HepG2 (cell line): ENCODE measurements around the gene KIRREL3. TPM values are rescaled to one million over a fixed set of nuclear protein-coding genes. Genes with fewer than 3 reads are reported as not detected.

Experiments
- ATAC-seq: fragments of 200-7000 bp; cut with Tn5 transposase; 3 replicates; pipeline ENCODE4 v1.9.1; 2020; ENCODE audit warnings: mild to moderate bottlenecking, moderate library complexity
- BruUV-seq: library from RNA; stranded (reverse); fragments of 400-500 nt; replicated peaks from 2 replicates; lab custom pipeline; 2021; lab: Mats Ljungman, UMichigan
- CTCF ChIA-PET: fragments of 300-600 bp; formaldehyde crosslinking; extraction: SDS; loops from one replicate; lab custom pipeline; 2021; ENCODE audit warnings: low total read pairs, inconsistent platforms, low intra/inter-chr PET ratio; lab: Yijun Ruan, JAX
- POLR2A ChIA-PET: fragments of 350-600 bp; sonication (Branson Sonifier 250); formaldehyde crosslinking; loops from one replicate; lab custom pipeline; 2020; ENCODE audit warnings: antibody characterized with exemption, inconsistent platforms; lab: Yijun Ruan, JAX
- DNase-seq: peaks from one replicate; pipeline ENCODE4 v3.0.0-alpha.2; 2015; ENCODE audit warnings: low spot score
- FAIRE-seq: peaks from 3 replicates; lab custom pipeline; 2011; peaks lifted over from hg19 to GRCh38; lab: Jason Lieb, UNC
- H2AFZ ChIP-seq: one replicate; pipeline ENCODE4 v1.6.1; 2011; ENCODE audit warnings: low read length, inconsistent platforms
- H3K27ac ChIP-seq: fragments of 300-600 bp; 3 replicates; pipeline ENCODE4 v1.8.0; 2011; ENCODE audit warnings: mixed run types, mild to moderate bottlenecking, mixed read lengths, low read length, inconsistent platforms; ENCODE audit not compliant: insufficient read depth; ENCODE audit errors: extremely low read length
- H3K27me3 ChIP-seq, 2 experiments: fragments of 200-600 bp in 1 of 2; 2 replicates in 1 of 2; 3 replicates in 1 of 2; pipeline versions ENCODE4 v1.6.0 to v1.8.0; 2011; ENCODE audit warnings: low read length in 2 of 2, mild to moderate bottlenecking in 2 of 2, moderate library complexity in 2 of 2, inconsistent platforms in 1 of 2; ENCODE audit not compliant: insufficient read depth in 2 of 2, control insufficient read depth in 1 of 2
- H3K36me3 ChIP-seq, 2 experiments: fragments of 200-600 bp in 1 of 2; replicated peaks in 1 of 2; 2 replicates in 1 of 2; 3 replicates in 1 of 2; pipeline versions ENCODE4 v1.5.1 to v1.8.0; 2011; ENCODE audit warnings: low read length in 2 of 2, inconsistent platforms in 1 of 2; ENCODE audit not compliant: insufficient read depth in 2 of 2, control insufficient read depth in 1 of 2
- H3K4me1 ChIP-seq: 2 replicates; pipeline ENCODE4 v1.5.1; 2012; ENCODE audit warnings: low read length, inconsistent platforms; ENCODE audit not compliant: insufficient read depth
- H3K4me2 ChIP-seq: 2 replicates; pipeline ENCODE4 v1.6.0; 2011; ENCODE audit warnings: low read depth, low read length, inconsistent platforms
- H3K4me3 ChIP-seq, 3 experiments: fragments of 200-600 bp in 1 of 3; sonication (generic), shearing (Covaris generic) in 1 of 3; replicated peaks in 1 of 3; 2 replicates each; pipeline ENCODE4 v1.5.1; 2011 to 2016; ENCODE audit warnings: low read length in 3 of 3, inconsistent platforms in 2 of 3, low read depth in 2 of 3, mild to moderate bottlenecking in 2 of 3, control low read depth in 1 of 3, mixed read lengths in 1 of 3; ENCODE audit not compliant: insufficient read depth in 1 of 3
- H3K79me2 ChIP-seq: one replicate; pipeline ENCODE4 v1.6.1; 2011; ENCODE audit warnings: low read length, inconsistent platforms; ENCODE audit not compliant: insufficient read depth
- H3K9ac ChIP-seq: 2 replicates; pipeline ENCODE4 v1.6.0; 2011; ENCODE audit warnings: mild to moderate bottlenecking, low read depth, low read length, inconsistent platforms; ENCODE audit not compliant: insufficient read depth
- H3K9me3 ChIP-seq: 2 replicates; pipeline ENCODE4 v1.5.1; 2012; ENCODE audit warnings: mild to moderate bottlenecking, low read length
- H4K20me1 ChIP-seq: 2 replicates; pipeline ENCODE4 v1.6.0; 2011; ENCODE audit warnings: inconsistent platforms, mild to moderate bottlenecking, low read length, moderate library complexity; ENCODE audit not compliant: insufficient read depth
- IRF9 ChIP-seq: sonication (generic); formaldehyde crosslinking; IDR thresholded peaks from 2 replicates; pipeline ENCODE4 v1.8.0; 2022; ENCODE audit warnings: missing genetic modification reagents, mild to moderate bottlenecking, borderline replicate concordance
- JUND ChIP-seq: sonication (generic); formaldehyde crosslinking; IDR thresholded peaks from 2 replicates; pipeline ENCODE4 v1.8.0; 2022; ENCODE audit warnings: mild to moderate bottlenecking, missing genetic modification reagents
- REST ChIP-seq, 2 experiments: IDR thresholded peaks; 2 replicates each; pipeline ENCODE4 v1.6.1; 2011 to 2012; ENCODE audit warnings: low read length in 2 of 2, borderline replicate concordance in 1 of 2, low read depth in 1 of 2, mild to moderate bottlenecking in 1 of 2, moderate library complexity in 1 of 2
- ZNF235 ChIP-seq: sonication (generic); formaldehyde crosslinking; IDR thresholded peaks from 2 replicates; pipeline ENCODE4 v1.8.1; 2023; ENCODE audit warnings: mild to moderate bottlenecking, missing genetic modification reagents, borderline replicate concordance
- ZNF280B ChIP-seq: sonication (generic); formaldehyde crosslinking; IDR thresholded peaks from 2 replicates; pipeline ENCODE4 v1.5.0; 2020; ENCODE audit warnings: missing genetic modification reagents, mild to moderate bottlenecking, borderline replicate concordance
- ZNF629 ChIP-seq: sonication (generic); formaldehyde crosslinking; conservative IDR thresholded peaks from 2 replicates; pipeline ENCODE4 v1.5.0; 2020; ENCODE audit warnings: missing genetic modification reagents
- WGBS: methylation state at CpG from one replicate; pipeline ENCODE4 v1.1.6; 2017; ENCODE audit warnings: low lambda C conversion rate; 5-methylcytosine and 5-hydroxymethylcytosine counted together
- in situ Hi-C: cut with HindIII; loops from 2 replicates; pipeline ENCODE4 v1.10.0; 2017; ENCODE audit warnings: low pct_unique_long_range_greater_than_20kb; ENCODE audit not compliant: extremely low pct_ligation_motif_present
- intact Hi-C: fragments of 100-400 bp; cut with micrococcal nuclease; formaldehyde crosslinking; loops from one replicate; pipeline ENCODE4 v1.10.0; 2022; ENCODE audit not compliant: unreplicated experiment
- polyA plus RNA-seq, 8 experiments: library from polyadenylated mRNA; depleted of rRNA in 3 of 8; stranded (reverse) in 7 of 8; unstranded in 1 of 8; fragments of >200 nt; fragmentation: Illumina TruSeq in 4 of 8; extraction: Trizol in 4 of 8; gene quantifications; 2 replicates each; pipeline versions ENCODE4 v1.2.1 to v1.2.3, GENCODE V29; 2011 to 2016; ENCODE audit warnings: low read depth in 4 of 8, missing spikeins in 1 of 8, mixed read lengths in 1 of 8; ENCODE audit not compliant: insufficient read depth in 1 of 8
- total RNA-seq, 5 experiments: library from RNA; depleted of rRNA; stranded (reverse); fragments of >200 nt; fragmentation: Illumina TruSeq; extraction: Trizol; gene quantifications; 2 replicates each; pipeline ENCODE4 v1.2.3, GENCODE V29; 2016; ENCODE audit warnings: low read depth in 1 of 5
- TF ChIP-seq, protein P1 (sequence below): sonication (generic); formaldehyde crosslinking; IDR thresholded peaks from 2 replicates; pipeline ENCODE4 v1.4.0; 2020; ENCODE audit warnings: mild to moderate bottlenecking, missing genetic modification reagents

Gene KIRREL3
- total and polyA plus RNA-seq, 2 of the 13 experiments (the other 11 are each of a cell fraction or from before 2014, with no cell fraction given), result not detected

DNA sequence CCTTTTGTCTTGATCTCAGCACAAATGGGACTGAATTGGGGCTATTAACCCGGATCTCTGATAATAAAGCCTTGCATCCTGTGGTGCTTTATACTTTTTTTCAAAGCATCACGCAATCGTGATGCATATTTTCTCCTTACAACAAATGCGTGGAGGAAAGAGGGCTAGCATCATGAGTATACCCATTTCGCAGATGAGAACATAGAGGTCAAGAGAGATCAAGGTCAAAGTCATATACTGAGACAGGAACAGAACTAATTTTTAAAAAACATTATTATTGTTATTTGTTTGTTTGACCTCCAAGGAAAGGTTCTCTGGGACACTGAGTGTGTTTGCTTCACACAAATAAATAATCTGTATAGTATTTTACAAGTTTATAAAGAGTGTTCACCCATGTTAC, 453.9 kb downstream of the KIRREL3 start:
- Histone ChIP-seq H3K4me1 (no peaks in the 10 kb centered on the region), H4K20me1 (0 out of 2 replicates have a peak, but pooled peaks cover 2% of the 10 kb centered on the region), H3K4me2 (no peak overlapping the region), H3K27me3 (peaks cover 4 to 42% of the 10 kb centered on the region in 2 experiments; a peak in 4 of 5 replicates), H3K9ac (no peak overlapping the region), H2AFZ (no peak overlapping the region), H3K36me3 (no peaks in the 10 kb centered on the region), H3K79me2 (no peaks in the 10 kb centered on the region), H3K4me3 (no peak overlapping the region), H3K9me3 (no peaks in the 10 kb centered on the region), H3K27ac (no peak overlapping the region)
- ChIA-PET CTCF (no interaction called here), POLR2A (no interaction called here)
- TF ChIP-seq ZNF280B (CRISPR knock-in tag) (no peak), IRF9 (CRISPR knock-in tag) (no peak), ZNF629 (CRISPR knock-in tag) (peak; percentile 57), ZNF235 (CRISPR knock-in tag) (no peak), JUND (CRISPR knock-in tag) (no peak)
- intact Hi-C loops (no loop called here), in situ Hi-C loops (no loop called here)
- no TSS peak for BruUV-seq
- DNase-seq, result no peak
- ATAC-seq, result no peak
- no peak for FAIRE-seq
- WGBS, result 1% methylated on average over 5 of the region's 5 CpGs

DNA sequence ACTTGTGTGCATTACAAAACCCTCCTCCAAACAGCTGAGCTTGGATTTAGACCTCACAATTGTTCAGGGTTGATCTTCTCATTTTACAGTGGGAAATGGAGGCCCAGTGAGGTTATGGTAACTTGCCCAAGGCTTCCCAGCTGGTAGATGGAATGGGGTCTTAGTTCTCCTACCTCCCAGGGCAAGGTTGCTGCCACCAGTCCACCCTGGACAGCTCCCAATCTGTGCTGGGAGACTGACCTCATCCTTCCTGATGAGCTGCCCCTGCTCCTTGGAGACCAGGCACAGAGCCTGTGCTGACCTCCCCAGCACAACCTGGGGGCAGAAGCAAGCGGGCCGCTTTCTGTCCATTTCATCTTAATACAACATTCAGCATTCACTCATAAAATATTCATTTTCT, 454.4 kb downstream of the KIRREL3 start:
- ChIA-PET CTCF (no interaction called here), POLR2A (no interaction called here)
- Histone ChIP-seq H3K9ac (no peak overlapping the region), H3K36me3 (no peaks in the 10 kb centered on the region), H3K4me2 (no peak overlapping the region), H4K20me1 (0 out of 2 replicates have a peak, but pooled peaks cover 2% of the 10 kb centered on the region), H3K9me3 (no peaks in the 10 kb centered on the region), H3K4me1 (no peaks in the 10 kb centered on the region), H3K27me3 (peaks cover 4 to 46% of the 10 kb centered on the region in 2 experiments; a peak in 4 of 5 replicates), H2AFZ (no peak overlapping the region), H3K27ac (no peak overlapping the region), H3K4me3 (no peak overlapping the region), H3K79me2 (no peaks in the 10 kb centered on the region)
- TF ChIP-seq, protein P1, sequence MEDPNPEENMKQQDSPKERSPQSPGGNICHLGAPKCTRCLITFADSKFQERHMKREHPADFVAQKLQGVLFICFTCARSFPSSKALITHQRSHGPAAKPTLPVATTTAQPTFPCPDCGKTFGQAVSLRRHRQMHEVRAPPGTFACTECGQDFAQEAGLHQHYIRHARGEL, result no peak
- TF ChIP-seq REST (IDR thresholded peaks at IDR 0.05; ENCODE audit: borderline replicate concordance in 1 of 2, low read depth in 1 of 2, low read length in 2 of 2), result peak; percentile 16 to 76
- FAIRE-seq (no peak), ATAC-seq (no peak), DNase-seq (no peak)
- 8% methylated on average over 2 of the region's 2 CpGs for WGBS
- in situ Hi-C loops (no loop called here), intact Hi-C loops (no loop called here)
- BruUV-seq, result no TSS peak
